HG02678 (cell line): ENCODE data around the gene PIGM.
A peak's percentile ranks its signal among the peaks of the same experiment; 100 is the strongest.

Source experiments
- ATAC-seq: cut with Tn5 transposase; IDR thresholded peaks from one replicate; pipeline ENCODE4 v1.9.1; 2021; ENCODE audit warnings: mild to moderate bottlenecking, moderate library complexity; ENCODE audit not compliant: unreplicated experiment

Gene PIGM

DNA sequence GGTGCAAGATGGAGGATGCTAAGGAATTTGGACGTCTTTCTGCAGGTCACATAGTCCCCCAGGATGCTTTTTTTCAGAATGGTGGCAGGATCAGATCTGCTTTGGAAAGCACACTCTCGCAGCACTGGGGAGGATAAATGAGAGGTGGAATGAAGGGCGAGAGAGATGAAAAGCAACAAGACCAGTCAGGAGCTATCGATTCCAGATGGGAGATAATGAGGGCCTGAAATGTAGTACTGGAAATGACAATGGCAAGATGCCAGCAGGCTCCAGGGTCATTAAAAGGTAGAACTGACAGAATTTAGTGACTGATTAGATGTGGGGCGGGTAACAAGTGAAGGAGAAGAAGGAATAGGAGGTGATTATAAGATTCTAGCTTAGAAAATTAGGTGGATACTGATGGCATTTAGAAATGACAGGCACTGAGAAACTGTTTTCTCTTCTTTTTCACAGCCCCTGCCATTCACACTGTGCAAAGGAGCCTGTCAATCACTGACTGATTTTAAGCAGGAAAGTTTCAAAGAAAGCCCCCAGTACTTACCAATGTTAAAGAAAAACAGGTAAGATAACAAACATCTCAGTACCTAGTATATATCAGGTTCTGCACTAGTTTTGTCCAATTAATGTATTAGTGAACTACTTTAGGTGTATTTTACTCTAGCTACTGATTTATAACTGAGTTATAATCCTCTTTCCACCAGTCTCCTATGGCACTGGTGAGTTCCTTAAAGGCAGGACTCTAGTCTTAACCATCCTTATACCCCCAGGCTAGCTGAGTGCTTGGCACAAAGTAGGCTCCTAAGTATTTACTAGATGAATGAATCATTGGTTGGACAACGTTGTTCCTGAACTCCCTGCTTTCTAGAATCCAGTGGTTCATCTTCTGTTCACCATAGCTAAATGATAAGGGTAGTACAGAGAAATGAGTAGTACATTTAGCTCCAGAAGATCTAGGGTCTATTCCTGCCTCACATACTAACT lies 9.2 kb downstream of the PIGM start:
- ATAC-seq = no peak

DNA sequence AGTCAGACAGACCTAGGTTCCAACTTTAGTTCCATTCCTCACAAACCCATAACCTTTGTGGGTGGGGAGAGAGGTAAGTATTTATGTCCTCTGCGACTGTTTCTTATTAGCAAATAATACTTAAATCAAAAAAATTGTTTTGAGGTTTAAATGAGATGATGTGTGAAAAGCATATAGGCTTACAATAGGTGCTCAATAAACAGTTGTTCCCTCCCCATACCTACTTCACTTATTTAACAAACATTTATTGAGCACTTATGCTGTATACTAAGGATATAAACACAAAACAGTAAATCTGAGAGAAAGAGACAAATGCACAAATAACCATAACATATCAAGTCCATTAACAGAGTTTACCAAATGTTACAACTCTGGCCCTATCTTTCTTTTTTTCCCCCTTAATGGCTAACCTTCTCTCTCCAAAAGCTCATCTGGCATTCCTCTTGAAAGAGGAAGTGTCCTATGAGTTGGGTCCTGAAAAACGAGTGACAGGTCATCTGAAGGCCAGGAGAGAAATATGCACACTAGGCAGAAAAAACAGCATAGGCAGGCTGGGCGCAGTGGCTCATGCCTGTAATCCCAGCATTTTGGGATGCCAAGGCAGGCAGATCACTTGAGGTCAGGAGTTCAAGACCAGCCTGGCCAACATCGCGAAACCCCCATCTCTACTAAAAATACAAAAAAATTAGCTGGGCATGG lies 10.3 kb downstream of the PIGM start:
- no peak for ATAC-seq

DNA sequence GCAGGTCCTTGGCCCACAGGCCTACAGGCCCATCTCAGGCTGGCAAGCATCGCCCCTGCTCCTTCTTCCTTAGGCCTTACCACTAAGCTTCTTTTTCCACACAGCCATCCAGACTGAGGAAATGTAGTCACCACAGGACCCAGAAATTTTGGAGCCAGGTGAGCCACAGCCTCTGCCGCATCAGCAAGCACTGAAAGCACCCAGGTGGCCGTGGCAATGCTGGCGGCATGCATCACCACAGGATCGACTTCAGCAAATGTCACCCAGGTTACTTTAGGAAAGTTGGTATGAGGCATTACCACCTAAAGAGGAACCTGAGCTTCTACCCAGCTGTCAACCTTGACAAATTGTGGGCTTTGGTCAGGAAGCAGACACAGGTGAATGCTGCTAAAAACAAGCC lies 11.6 kb downstream of the PIGM start:
- ATAC-seq = no peak

DNA sequence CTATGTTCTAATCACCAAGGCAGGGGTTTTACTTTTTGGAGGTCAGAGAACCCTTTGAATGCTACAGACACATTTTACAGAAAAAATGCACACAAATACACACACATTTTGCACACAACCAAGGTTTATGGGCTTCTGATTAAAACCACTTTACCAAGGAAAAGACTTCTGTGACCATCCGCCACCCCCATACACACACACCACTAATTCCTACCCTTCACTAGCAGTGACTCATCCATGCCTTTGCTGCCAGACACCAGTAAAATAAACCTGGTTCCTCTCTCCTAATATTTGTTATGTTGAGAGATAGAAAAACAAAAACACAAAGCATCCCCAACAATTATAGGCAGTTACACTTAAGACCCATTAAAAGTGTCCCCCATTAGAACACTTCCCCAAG lies 12.9 kb downstream of the PIGM start:
- no peak for ATAC-seq

DNA sequence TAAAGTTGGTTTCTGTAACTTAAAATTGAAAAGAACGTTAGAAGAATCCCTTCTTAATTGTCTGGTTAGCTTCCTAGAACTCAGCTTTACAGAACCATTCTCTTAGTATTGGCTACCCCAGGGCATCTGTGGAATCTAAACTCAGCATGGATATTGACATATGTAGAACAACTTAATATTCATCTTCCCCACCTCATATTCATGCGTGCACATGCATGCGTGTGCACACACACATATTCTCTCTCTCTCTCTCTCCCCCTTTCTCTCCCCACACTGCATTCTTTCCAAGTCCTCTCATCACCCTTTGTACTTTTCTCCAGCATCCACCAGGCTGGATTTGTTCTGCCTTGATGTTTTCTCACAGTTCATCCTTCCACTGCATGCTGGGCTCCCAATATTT lies 13.4 kb downstream of the PIGM start:
- no peak for ATAC-seq

DNA sequence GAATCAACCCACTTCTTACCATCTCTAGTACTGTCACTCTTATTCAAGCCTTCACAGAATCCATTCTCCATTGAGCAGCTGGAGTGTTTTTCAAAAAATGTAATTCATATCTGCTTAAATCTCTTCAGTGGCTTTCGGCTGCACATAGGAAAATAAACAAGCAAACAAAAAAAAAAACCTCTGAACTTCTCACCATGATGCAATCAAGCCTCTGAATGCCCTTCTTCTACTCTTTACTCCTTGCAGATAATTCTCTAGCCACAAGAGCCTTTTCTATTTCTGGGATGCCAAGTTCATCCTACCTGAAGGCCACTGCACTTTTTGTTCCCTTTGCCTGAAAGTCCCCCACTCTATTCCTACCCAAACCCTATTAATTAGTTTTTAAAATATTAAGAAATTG lies 14.2 kb downstream of the PIGM start:
- ATAC-seq = no peak

DNA sequence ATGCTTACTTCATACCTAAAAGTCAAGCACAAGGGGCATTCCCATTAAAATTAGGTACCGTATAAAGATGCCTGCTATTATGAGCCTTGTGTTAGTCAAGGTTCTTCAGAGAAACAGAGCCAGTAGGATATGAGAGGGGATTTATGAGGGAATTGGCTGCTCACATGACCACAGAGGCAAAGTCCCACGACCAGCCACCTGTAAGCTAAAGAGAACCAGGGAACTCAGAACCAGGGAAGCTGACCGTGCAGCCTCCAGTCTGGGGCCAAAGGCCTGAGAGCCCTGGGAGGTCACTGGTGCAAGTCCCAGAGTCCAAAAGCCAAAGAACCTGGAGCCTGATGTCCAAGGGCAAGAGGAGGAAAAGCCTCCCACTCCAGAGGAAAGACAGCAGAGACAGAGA lies 20.0 kb downstream of the PIGM start:
- ATAC-seq = no peak

DNA sequence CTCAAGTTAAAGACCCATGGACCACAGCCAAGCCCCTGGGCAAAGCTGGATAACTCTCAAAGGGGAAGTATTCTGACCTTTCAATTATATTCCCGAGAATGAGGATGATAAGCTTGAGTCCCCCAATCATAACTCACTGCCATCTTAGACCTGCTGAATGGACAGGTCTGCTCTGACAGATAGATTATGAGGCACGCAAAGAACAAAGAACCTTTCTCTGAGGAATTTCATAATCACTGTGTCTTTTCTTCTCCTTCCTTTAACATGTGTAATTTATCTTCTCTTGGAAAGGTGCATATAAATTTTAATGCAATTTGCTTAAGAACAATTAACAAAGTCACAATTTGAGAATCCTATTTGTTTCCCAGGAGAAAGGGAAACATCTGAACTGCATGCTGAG lies 22.0 kb downstream of the PIGM start:
- ATAC-seq = no peak

DNA sequence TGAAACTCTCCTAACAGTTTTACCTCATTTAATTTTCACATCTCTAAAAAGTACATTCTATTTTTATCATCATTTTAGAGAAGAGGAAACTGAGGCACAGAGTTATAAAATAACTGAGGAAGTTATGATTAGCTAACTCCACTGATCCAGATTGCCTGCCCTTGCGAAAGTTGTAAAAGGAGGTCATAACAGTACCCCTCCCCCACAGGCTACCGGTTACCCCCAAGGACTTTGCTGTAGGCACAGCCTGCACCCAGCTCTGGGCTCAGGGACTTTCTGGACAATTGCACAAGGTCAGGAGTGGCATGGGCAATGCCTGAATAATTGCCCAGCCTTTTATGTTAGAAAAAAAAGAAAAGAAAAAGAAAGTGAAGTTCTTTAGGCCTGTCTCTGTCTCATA lies 22.7 kb downstream of the PIGM start:
- no peak for ATAC-seq

DNA sequence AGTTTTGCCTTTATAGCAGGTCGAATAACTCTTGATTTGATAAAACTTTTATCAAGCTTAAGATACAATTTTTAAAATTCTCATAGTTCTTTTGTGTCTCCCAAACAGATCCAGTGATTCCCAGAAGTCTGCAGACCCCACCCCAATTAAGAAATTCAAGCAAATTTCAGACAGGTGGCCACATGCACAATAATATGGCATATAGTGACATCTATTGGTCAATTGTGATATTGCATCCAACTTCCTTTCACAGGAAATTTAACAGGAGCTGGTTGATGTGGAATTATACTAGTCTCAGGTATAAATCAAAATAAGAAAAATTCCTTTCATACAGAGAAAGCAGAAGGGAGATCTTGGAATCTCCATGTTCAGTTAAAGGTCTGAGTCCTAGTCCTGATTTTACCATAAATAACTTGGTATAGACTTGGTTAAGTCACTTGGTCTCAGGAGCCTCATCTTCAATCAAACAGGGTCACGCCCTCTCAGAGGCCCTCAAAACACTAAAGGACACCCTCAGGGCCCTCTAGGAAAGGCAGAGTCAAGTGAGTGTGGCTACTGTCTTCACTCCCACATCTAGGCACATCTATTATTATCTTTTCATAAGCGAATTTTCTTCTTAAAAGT lies 24.1 kb downstream of the PIGM start:
- no peak for ATAC-seq

DNA sequence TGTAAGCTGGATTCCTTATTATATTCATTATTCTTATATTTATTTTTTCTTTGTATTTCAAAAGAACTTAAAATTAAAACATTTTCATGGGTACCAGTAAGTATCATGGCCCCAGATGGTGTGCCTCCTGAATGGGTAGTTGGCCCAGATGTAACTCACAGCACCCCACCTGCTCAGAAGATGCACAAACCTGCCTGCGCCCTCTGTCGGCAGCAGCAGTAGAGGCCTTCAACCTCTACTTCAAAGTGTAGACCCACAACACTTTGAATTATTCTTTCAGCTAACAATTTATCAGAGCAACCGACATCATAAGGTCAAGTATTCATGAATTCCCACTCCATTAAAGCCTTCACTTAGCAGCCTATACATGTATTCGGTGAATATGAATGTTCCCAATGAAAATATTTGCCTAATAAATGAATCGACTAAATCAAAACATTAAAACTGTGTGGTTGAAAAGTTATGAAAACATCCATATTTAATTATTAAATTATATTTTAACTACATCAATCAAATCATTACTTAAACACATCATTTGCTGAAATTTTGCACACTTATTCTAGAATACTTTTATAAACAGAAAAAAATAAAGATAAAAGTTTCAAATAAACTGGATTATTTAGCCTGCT lies 25.4 kb downstream of the PIGM start:
- peak; percentile 77 for ATAC-seq

DNA sequence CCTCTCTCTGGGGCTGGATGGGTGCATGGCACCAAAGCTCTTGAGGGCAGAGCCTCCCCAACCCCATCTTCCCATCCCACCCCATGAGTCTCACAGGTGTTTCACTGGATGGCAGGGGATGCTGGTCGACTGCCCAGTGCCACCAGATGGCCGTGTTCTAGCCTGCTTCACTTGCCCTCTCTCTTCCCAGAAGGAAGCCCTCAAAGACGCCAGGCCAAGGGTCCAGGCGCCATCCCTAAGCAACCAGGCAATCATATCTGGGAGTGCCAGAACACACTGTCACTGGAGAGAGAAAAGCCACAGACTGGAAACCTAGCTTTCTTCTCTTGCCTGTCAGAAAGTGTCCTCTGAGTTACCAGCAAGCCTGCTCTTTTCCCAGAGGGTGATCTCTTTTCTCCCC lies 26.7 kb downstream of the PIGM start:
- no peak for ATAC-seq

DNA sequence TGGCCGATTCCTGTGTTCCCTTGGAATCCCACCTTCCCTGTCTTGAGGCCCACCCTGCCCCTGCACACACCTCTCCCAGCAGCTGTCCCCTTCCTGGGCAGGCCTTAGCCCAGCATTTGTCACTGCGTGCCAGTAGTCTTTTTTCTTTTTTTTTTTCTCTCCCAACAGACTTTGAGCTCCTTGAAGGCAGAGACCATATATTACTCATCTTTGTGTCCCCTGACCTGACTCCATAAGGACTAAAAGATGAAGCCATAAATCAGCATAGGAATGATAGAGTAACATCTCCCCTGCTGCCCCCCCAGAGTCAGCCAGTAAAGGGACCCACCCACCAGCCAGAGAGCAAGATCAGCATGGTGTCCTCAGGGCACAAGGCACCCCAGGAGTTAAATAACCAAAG lies 27.4 kb downstream of the PIGM start:
- ATAC-seq = no peak

DNA sequence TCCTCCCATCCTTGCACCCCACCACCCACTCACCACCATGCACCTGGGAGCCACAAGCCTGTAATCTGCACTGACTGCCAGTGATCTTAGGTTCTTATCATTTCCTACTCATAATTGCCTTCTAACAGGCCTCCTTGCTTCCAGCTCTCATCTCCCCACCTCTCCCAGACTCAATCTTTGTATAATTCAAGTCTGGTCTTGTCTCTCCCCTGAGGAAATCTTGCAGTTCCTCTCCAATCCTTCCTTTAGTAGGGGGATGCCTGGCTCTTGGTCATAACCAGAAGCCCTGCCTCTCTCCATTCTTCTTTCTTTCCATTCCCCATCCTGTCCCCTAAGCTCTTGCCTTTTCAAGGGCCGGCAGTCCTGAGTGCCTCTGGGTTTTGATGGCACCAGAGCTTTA lies 27.8 kb downstream of the PIGM start:
- ATAC-seq = no peak

DNA sequence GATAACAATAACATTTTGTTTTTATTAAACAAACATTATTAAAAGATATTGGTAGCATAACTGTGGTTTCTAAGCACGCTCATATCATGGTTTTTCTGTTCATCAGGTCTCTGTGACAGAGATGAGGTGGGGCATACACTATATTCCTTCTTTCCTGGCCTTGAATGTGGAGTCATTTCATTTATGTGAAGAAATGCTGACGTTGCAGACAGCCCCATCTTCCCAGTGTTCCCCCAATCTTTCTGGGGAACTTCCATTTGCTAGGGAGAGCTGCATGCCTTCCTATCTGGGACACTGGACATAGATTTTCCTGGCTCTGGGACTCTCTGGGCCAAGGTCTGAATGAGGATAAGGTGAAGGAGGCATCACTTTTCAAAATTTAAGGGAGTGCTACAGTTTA lies 30.4 kb downstream of the PIGM start:
- no peak for ATAC-seq

DNA sequence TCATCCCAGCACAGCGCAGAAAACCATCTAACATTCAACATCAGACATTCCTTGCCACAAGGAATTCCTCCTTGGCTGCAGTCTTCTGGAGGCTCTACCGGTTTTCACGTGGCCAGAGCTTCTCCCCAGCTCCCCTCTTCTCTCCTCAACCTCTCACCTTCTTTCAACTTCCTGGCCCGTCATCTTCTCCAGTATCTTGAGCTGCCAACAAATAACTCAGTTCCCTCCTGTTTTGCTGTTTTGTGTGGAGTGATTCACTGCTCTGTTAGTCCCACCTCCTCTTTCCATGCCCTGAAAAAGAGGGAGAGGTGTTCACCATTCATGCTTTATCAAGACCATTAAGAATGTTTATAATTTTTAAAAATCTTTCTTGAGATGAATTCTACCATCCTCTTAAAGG lies 32.6 kb downstream of the PIGM start:
- ATAC-seq = no peak

DNA sequence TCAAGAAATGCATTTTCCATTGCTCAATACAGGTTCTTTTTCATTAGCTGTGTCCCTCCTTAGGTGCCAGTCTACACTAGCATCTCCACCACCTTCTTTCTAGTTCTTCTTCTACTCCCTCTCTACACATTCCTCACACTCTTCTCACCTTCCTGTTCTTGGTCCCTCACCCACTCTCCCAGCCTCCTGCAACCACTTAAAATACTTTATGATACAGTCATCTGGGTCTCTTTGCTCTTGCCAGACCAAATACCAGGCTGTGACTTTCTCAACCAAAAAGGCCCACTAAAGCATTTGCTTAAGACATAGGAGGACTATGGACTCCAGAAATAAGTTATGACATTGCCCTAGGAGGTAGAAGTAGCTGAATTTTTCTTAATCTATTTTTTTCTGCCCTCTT lies 35.1 kb downstream of the PIGM start:
- no peak for ATAC-seq

DNA sequence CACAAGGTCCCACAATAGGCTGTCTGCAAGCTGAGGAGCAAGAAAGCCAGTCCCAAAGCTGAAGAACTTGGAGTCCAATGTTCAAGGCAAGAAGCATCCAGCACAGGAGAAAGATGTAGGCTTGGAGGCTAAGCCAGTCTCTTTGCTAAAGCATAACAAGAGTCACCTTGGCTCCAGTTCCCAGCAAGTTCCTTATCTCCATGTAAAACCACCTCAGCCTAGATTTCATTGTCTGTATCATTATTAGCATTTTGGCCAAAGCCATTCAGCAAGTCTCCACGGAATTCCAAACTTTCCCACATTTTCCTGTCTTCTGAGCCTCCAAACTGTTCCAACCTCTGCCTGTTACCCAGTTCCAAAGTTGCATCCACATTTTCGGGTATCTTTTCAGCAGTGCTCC lies 36.9 kb downstream of the PIGM start:
- no peak for ATAC-seq

DNA sequence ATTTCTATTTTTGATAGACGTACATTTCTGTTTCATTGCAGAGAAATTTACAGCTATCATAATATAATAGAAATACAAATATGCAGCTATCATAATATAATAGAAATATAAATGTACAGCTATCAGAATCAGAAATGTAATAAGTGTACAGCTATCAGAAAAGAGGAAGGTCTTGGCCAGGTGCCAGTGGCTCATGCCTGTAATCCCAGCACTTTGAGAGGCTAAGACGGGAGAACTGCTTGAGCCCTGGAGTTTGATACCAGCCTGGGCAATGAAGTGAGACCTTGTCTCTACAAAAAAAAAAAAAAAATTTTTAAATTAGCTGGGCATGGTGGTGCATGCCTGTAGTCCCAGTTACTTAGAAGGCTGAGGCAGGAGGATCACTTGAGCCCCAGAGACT lies 37.9 kb downstream of the PIGM start:
- ATAC-seq = no peak

DNA sequence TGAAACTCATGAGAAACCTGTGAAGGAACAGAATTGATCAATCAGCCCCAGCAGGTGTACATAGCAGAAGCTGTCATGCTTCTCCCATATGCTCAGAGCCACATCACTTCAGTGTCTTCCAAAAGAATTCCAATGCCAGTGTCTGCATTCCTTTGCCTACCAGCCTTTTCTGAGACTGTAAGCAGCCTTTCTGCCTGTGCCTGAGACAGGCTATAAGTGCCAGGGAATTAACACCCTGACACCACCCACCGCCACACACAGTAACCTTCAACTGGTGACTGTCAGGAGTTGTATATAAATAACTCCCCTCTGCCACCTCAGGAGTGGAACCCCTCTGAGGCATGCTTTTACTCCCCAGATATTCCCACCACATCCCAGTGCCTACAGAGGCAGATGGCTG lies 39.6 kb downstream of the PIGM start:
- no peak for ATAC-seq

DNA sequence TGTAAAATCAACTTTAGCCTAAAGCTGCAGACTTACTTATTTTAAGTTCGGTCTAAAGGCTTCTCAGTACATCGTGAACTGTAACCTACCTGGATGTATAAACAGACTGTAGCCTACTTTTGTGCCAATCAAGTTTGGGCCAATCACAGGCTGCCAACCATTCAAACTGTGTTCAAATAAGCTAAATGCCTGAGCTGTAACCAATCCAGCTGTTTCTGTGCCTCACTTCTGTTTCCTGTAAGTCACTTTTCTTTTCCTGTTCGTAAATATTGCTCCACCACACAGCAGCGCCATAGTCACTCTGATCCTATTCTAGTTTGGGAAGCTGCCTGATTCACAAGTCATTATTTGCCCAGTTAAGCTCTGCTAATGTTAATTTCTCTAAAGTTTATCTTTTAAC lies 40.3 kb downstream of the PIGM start:
- no peak for ATAC-seq
